H1 (cell line): ENCODE results near the gene PTPRG.

ENCODE experiments used
- CTCF ChIP-seq, 3 experiments: IDR thresholded peaks; 1 replicate in 2 of 3; 2 replicates in 1 of 3; pipeline versions ENCODE4 v1.5.1 to v1.6.1; 2011; ENCODE audit warnings: low read length in 3 of 3, mild to moderate bottlenecking in 3 of 3, inconsistent platforms in 2 of 3, low read depth in 1 of 3, moderate library complexity in 1 of 3; ENCODE audit not compliant: insufficient read depth in 1 of 3; ENCODE audit errors: control extremely low read depth in 1 of 3
- TAF1 ChIP-seq: IDR thresholded peaks from 2 replicates; pipeline ENCODE4 v1.6.1; 2011; ENCODE audit warnings: mild to moderate bottlenecking, low read depth, low read length

GRCh38 chr3:61537366-61537765 lies 24.0 kb upstream of the PTPRG start:
- no peak for TF ChIP-seq CTCF (IDR thresholded peaks at IDR 0.05; ENCODE audit: control extremely low read depth in 1 of 3, insufficient read depth in 1 of 3, low read depth in 1 of 3, low read length in 3 of 3)
- no peak for TF ChIP-seq TAF1
